Fibroblast of lung (primary cell): Measurements from ENCODE around the gene CNPPD1. TPM values are rescaled to one million over a fixed set of nuclear protein-coding genes. Genes with fewer than 3 reads are reported as not detected.
A peak's percentile ranks its signal among the peaks of the same experiment; 100 is the strongest.

Experiments
- DNase-seq, 2 donors: peaks; one replicate each; pipeline versions ENCODE4 v3.0.0 to v3.0.0-alpha.2; 2010; ENCODE audit warnings: low read depth in 2 of 2
- H2AFZ ChIP-seq: 2 replicates; pipeline ENCODE4 v1.5.1; 2012; ENCODE audit warnings: low read length, control low read depth, inconsistent platforms
- H3K27ac ChIP-seq: 2 replicates; pipeline ENCODE4 v1.5.1; 2011; ENCODE audit warnings: low read length, control low read depth; ENCODE audit not compliant: insufficient read depth
- H3K27me3 ChIP-seq: 2 replicates; pipeline ENCODE4 v1.5.1; 2011; ENCODE audit warnings: mild to moderate bottlenecking, low read length; ENCODE audit not compliant: control insufficient read depth, insufficient read depth
- H3K36me3 ChIP-seq: 2 replicates; pipeline ENCODE4 v1.5.1; 2011; ENCODE audit warnings: low read length; ENCODE audit not compliant: control insufficient read depth, insufficient read depth
- H3K4me1 ChIP-seq: 2 replicates; pipeline ENCODE4 v1.5.1; 2011; ENCODE audit warnings: low read length; ENCODE audit not compliant: control insufficient read depth, insufficient read depth; ENCODE audit errors: extremely low read depth
- H3K4me2 ChIP-seq: 2 replicates; pipeline ENCODE4 v1.5.1; 2011; ENCODE audit warnings: low read length, control low read depth; ENCODE audit not compliant: insufficient read depth; ENCODE audit errors: extremely low read depth
- H3K4me3 ChIP-seq, 4 experiments: fragments of 200-600 bp in 1 of 4; sonication (generic) in 1 of 4; replicated peaks in 1 of 4; 2 replicates each; pipeline ENCODE4 v1.5.1; 2011 to 2016; ENCODE audit warnings: low read length in 4 of 4, low read depth in 3 of 4, mild to moderate bottlenecking in 3 of 4, control low read depth in 2 of 4, inconsistent platforms in 1 of 4, mixed read lengths in 1 of 4; ENCODE audit not compliant: insufficient read depth in 1 of 4; ENCODE audit errors: control extremely low read depth in 1 of 4
- H3K79me2 ChIP-seq: 2 replicates; pipeline ENCODE4 v1.5.1; 2012; ENCODE audit warnings: mild to moderate bottlenecking, low read length, inconsistent platforms; ENCODE audit not compliant: control insufficient read depth, insufficient read depth
- H3K9ac ChIP-seq: 2 replicates; pipeline ENCODE4 v1.5.1; 2011; ENCODE audit warnings: mild to moderate bottlenecking, low read length, control low read depth; ENCODE audit not compliant: insufficient read depth
- H3K9me3 ChIP-seq: 2 replicates; pipeline ENCODE4 v1.5.1; 2012; ENCODE audit warnings: low read depth, low read length; ENCODE audit not compliant: control insufficient read depth, insufficient read depth
- H4K20me1 ChIP-seq: 2 replicates; pipeline ENCODE4 v1.5.1; 2011; ENCODE audit warnings: low read length; ENCODE audit not compliant: control insufficient read depth, insufficient read depth; ENCODE audit errors: extremely low read depth
- EZH2 ChIP-seq: IDR thresholded peaks from 2 replicates; pipeline ENCODE4 v1.5.1; 2012; ENCODE audit warnings: low read length, control low read depth, mild to moderate bottlenecking; ENCODE audit errors: missing control alignments
- polyA plus RNA-seq, 2 donors: library from polyadenylated mRNA; depleted of rRNA in 1 of 2; stranded (reverse) in 1 of 2; unstranded in 1 of 2; fragments of >200 nt; gene quantifications; 2 replicates each; pipeline ENCODE4 v1.2.1, GENCODE V29; 2011 to 2012; ENCODE audit warnings: missing spikeins in 1 of 2
- total RNA-seq: library from RNA; depleted of rRNA; stranded (reverse); fragments of >200 nt; gene quantifications from 2 replicates; pipeline ENCODE4 v1.2.1, GENCODE V29; 2014
- TF ChIP-seq, protein P1 (sequence below), 2 donors: IDR thresholded peaks in 1 of 2; conservative IDR thresholded peaks in 1 of 2; 1 replicate in 1 of 2; 2 replicates in 1 of 2; pipeline ENCODE4 v1.5.1; 2011 to 2012; ENCODE audit warnings: low read length in 2 of 2, control low read depth in 1 of 2, inconsistent platforms in 1 of 2, low read depth in 1 of 2, mild to moderate bottlenecking in 1 of 2

Gene CNPPD1
- total and polyA plus RNA-seq, 2 donors (not counting 1 experiment from before 2014, with no cell fraction given): 33.5 to 42.2 TPM

GRCh38 chr2:219172231-219173154 is 4.2 kb downstream of the CNPPD1 start:
- TF ChIP-seq, protein P1, sequence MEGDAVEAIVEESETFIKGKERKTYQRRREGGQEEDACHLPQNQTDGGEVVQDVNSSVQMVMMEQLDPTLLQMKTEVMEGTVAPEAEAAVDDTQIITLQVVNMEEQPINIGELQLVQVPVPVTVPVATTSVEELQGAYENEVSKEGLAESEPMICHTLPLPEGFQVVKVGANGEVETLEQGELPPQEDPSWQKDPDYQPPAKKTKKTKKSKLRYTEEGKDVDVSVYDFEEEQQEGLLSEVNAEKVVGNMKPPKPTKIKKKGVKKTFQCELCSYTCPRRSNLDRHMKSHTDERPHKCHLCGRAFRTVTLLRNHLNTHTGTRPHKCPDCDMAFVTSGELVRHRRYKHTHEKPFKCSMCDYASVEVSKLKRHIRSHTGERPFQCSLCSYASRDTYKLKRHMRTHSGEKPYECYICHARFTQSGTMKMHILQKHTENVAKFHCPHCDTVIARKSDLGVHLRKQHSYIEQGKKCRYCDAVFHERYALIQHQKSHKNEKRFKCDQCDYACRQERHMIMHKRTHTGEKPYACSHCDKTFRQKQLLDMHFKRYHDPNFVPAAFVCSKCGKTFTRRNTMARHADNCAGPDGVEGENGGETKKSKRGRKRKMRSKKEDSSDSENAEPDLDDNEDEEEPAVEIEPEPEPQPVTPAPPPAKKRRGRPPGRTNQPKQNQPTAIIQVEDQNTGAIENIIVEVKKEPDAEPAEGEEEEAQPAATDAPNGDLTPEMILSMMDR (conservative IDR thresholded peaks at IDR 0.05 in 1 of 2, IDR thresholded peaks at IDR 0.05 in 1 of 2; ENCODE audit: low read depth in 1 of 2, low read length in 2 of 2): no peak
- no peak for TF ChIP-seq EZH2
- Histone ChIP-seq H3K4me3 (no peak overlapping the region), H3K9ac (no peak overlapping the region), H3K36me3 (peaks cover 13% of the 10 kb centered on the region), H3K27me3 (no peaks in the 10 kb centered on the region), H4K20me1 (no peaks in the 10 kb centered on the region), H3K9me3 (no peaks in the 10 kb centered on the region), H3K27ac (no peak overlapping the region), H3K4me1 (peaks cover 6% of the 10 kb centered on the region), H2AFZ (no peak overlapping the region), H3K4me2 (no peak overlapping the region), H3K79me2 (peaks cover 11% of the 10 kb centered on the region)
- DNase-seq: no peak

DNA sequence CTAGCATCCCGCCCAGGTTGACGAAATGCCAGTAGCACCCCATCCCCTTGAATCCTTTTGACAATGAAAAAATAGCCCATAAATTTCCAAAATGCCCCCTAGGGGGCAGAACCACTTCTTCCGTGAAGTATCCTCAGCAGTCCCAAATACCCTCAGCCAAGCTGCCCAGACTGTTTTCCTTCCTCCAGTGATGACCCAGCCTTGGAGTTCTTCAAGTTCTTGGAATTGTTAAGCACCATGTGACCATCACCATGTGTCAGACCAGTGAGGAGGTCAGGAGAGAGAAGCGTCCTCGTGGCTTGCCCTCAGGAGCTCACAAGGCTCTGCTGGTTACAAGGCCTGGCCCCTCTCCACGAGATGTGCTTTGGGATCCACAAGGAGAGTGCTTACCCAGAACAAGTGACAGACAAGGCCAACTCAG is 5.5 kb downstream of the CNPPD1 start:
- Histone ChIP-seq H3K27me3 (no peaks in the 10 kb centered on the region), H3K4me1 (peaks cover 6% of the 10 kb centered on the region), H2AFZ (no peak overlapping the region), H3K4me2 (no peak overlapping the region), H3K36me3 (peaks cover 13% of the 10 kb centered on the region), H3K79me2 (peaks cover 11% of the 10 kb centered on the region), H3K9ac (no peak overlapping the region), H3K9me3 (no peaks in the 10 kb centered on the region), H3K27ac (peak overlapping the region; percentile 73), H3K4me3 (no peak overlapping the region), H4K20me1 (no peaks in the 10 kb centered on the region)
- DNase-seq: peak; percentile 78 to 84
- TF ChIP-seq, protein P1 (conservative IDR thresholded peaks at IDR 0.05 in 1 of 2, IDR thresholded peaks at IDR 0.05 in 1 of 2; ENCODE audit: low read depth in 1 of 2, low read length in 2 of 2): peak; percentile 73 to 77
- TF ChIP-seq EZH2: no peak

GRCh38 chr2:219169930-219170654 is 6.6 kb downstream of the CNPPD1 start, which contains the start of gene SLC23A3:
Gene SLC23A3, minus strand, starts transcription at chr2:219170029. Its CDS starts 45 bp downstream, at chr2:219169984.
- no peak within 1 kb of the TSS for H3K4me2 ChIP-seq

More at GRCh38 chr2:219169930-219170654, 6.6 kb downstream of the CNPPD1 start, which contains the start of gene SLC23A3:
- Histone ChIP-seq H3K9me3 (no peaks in the 10 kb centered on the region), H3K9ac (no peak within 1 kb of the TSS), H3K27me3 (no peaks in the 10 kb centered on the region), H3K4me3 (no peak within 1 kb of the TSS), H3K36me3 (peaks cover 13% of the 10 kb centered on the region), H4K20me1 (no peaks in the 10 kb centered on the region), H3K79me2 (peaks cover 3% of the 10 kb centered on the region), H3K4me1 (peaks cover 3% of the 10 kb centered on the region), H3K27ac (no peak within 1 kb of the TSS), H2AFZ (no peak within 1 kb of the TSS)
- no peak for DNase-seq
- no peak for TF ChIP-seq EZH2
- TF ChIP-seq, protein P1 (conservative IDR thresholded peaks at IDR 0.05 in 1 of 2, IDR thresholded peaks at IDR 0.05 in 1 of 2; ENCODE audit: low read depth in 1 of 2, low read length in 2 of 2): no peak
